Measurements from ENCODE around the gene AMOTL2. TPM values are rescaled to one million over a fixed set of nuclear protein-coding genes. Genes with fewer than 3 reads are reported as not detected.

The AMOTL2 gene
- total and polyA plus RNA-seq, 2 donors (not counting 3 experiments of a cell fraction or from before 2014, with no cell fraction given): 130 to 145 TPM

- no TSS peak for BruUV-seq (replicated peaks)
- H3K9me3 ChIP-seq (replicated peaks; ENCODE audit: control insufficient read depth, insufficient read depth, low read length): no peaks in the 10 kb centered on the region
- no peaks in the 10 kb centered on the region for H3K36me3 ChIP-seq (ENCODE audit: control insufficient read depth in 2 of 2, extremely low read depth in 1 of 2, insufficient read depth in 2 of 2, low read length in 2 of 2)
- intact Hi-C loops (cut with micrococcal nuclease): no loop called here
- dilution Hi-C loops (cut with MboI; ENCODE audit: extremely low pct_ligation_motif_present, low sequenced_read_pairs): no loop called here
- no peaks in the 10 kb centered on the region for H3K9me1 ChIP-seq (replicated peaks; ENCODE audit: control insufficient read depth, extremely low read depth, insufficient read depth, low read length)
- H3K27me3 ChIP-seq (ENCODE audit: control insufficient read depth in 2 of 2, insufficient read depth in 2 of 2, low read length in 2 of 2): no peaks in the 10 kb centered on the region
- POLR2A ChIA-PET: no interaction called here
- TF ChIP-seq MAX (IDR thresholded peaks at IDR 0.05; ENCODE audit: insufficient read depth, insufficient read length) (no peak), JUN (IDR thresholded peaks at IDR 0.05; ENCODE audit: borderline replicate concordance, insufficient read depth, insufficient read length, low read depth) (no peak), CTCF (IDR thresholded peaks at IDR 0.05; ENCODE audit: extremely low read depth in 1 of 2, insufficient read depth in 1 of 2, low read depth in 1 of 2, low read length in 2 of 2) (no peak), POLR2A (IDR thresholded peaks at IDR 0.05; ENCODE audit: low read depth, low read length) (no peak), GATA2 (IDR thresholded peaks at IDR 0.05; ENCODE audit: insufficient read depth, insufficient read length, low read depth, low read length) (no peak), MYC (IDR thresholded peaks at IDR 0.05; ENCODE audit: low read depth, low read length) (no peak), FOS (IDR thresholded peaks at IDR 0.05; ENCODE audit: borderline replicate concordance, insufficient read depth, low read length) (no peak), POLR2AphosphoS5 (IDR thresholded peaks at IDR 0.05; ENCODE audit: insufficient read depth, low read depth, low read length) (no peak), EZH2 (IDR thresholded peaks at IDR 0.05; ENCODE audit: borderline replicate concordance, low read depth, low read length, severe bottlenecking) (no peak)
- no peak overlapping the region for H2AFZ ChIP-seq (ENCODE audit: low read depth, low read length)
- H3K4me1 ChIP-seq (ENCODE audit: control insufficient read depth, extremely low read depth, insufficient read depth, low read length): peaks cover 6% of the 10 kb centered on the region
- H3K4me3 ChIP-seq (replicated peaks in 1 of 3; ENCODE audit: insufficient read depth in 1 of 3, low read depth in 1 of 3, low read length in 3 of 3): no peak overlapping the region
- no peak overlapping the region for H3K9ac ChIP-seq (replicated peaks; ENCODE audit: extremely low read depth, insufficient read depth, low read length)
- DNase-seq (ENCODE audit: low read depth, low spot score): no peak
- H4K20me1 ChIP-seq (replicated peaks; ENCODE audit: control insufficient read depth, extremely low read depth, insufficient read depth, low read length): no peaks in the 10 kb centered on the region
- no peak overlapping the region for H3K27ac ChIP-seq (ENCODE audit: insufficient read depth, low read depth, low read length)
- H3K4me2 ChIP-seq (ENCODE audit: insufficient read depth, low read length): no peak overlapping the region
- CTCF ChIA-PET: interaction anchor here (0.7 to 1.8 kb wide), 3 partner anchors 14 to 31 kb away, joined by 3 to 6 read pairs (median 5); no protein-coding TSS in a partner anchor
- H3K79me2 ChIP-seq (ENCODE audit: control insufficient read depth, insufficient read depth, low read length): no peaks in the 10 kb centered on the region
- FAIRE-seq: no peak
Measured at GRCh38 chr3:134338201-134338512, 36.1 kb downstream of the AMOTL2 start.

Data from endothelial cell of umbilical vein (primary cell).